Gastrocnemius medialis (tissue), 4 donors: ENCODE data around the gene MLN.

ENCODE experiments used
- POLR2A ChIP-seq, 2 donors: fragments of 450-650 bp; IDR thresholded peaks; one replicate each; pipeline ENCODE4 v1.6.1; 2017; ENCODE audit warnings: antibody characterized with exemption in 2 of 2, mild to moderate bottlenecking in 2 of 2, moderate library complexity in 2 of 2
- TF ChIP-seq, protein P1 (sequence below), 5 experiments: fragments of 450-650 bp in 3 of 5; fragments of 200-600 bp in 2 of 5; sonication (generic) in 2 of 5; IDR thresholded peaks in 4 of 5; conservative IDR thresholded peaks in 1 of 5; 1 replicate in 4 of 5; 2 replicates in 1 of 5; pipeline ENCODE4 v1.5.1; 2016 to 2019; ENCODE audit warnings: antibody characterized with exemption in 5 of 5, mild to moderate bottlenecking in 3 of 5, moderate library complexity in 3 of 5

GRCh38 chr6:33820243-33820642 lies 16.4 kb upstream of the MLN start:
- TF ChIP-seq, protein P1, sequence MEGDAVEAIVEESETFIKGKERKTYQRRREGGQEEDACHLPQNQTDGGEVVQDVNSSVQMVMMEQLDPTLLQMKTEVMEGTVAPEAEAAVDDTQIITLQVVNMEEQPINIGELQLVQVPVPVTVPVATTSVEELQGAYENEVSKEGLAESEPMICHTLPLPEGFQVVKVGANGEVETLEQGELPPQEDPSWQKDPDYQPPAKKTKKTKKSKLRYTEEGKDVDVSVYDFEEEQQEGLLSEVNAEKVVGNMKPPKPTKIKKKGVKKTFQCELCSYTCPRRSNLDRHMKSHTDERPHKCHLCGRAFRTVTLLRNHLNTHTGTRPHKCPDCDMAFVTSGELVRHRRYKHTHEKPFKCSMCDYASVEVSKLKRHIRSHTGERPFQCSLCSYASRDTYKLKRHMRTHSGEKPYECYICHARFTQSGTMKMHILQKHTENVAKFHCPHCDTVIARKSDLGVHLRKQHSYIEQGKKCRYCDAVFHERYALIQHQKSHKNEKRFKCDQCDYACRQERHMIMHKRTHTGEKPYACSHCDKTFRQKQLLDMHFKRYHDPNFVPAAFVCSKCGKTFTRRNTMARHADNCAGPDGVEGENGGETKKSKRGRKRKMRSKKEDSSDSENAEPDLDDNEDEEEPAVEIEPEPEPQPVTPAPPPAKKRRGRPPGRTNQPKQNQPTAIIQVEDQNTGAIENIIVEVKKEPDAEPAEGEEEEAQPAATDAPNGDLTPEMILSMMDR (IDR thresholded peaks at IDR 0.05 in 4 of 5, conservative IDR thresholded peaks at IDR 0.05 in 1 of 5), result no peak
- TF ChIP-seq POLR2A (IDR thresholded peaks at IDR 0.05), result no peak
